ENCODE measurements around the gene CCNB1IP1. TPM values are rescaled to one million over a fixed set of nuclear protein-coding genes. Genes with fewer than 3 reads are reported as not detected.

CCNB1IP1 gene
- total and polyA plus RNA-seq, 3 experiments from 2014 or later, result 16.8 to 50.5 (median 43.6) TPM

- POLR2A ChIA-PET, result interaction anchor here (3.1 kb wide), 1 partner anchor 10 kb away, joined by 37 read pairs; the partner anchor contains the start of gene PARP2
- H3K4me1 Mint-ChIP-seq, result peaks cover 30 to 51% (median 37%) of the 10 kb centered on the region in 3 donors
Measured at GRCh38 chr14:20332431-20332787, 670 bp downstream of the CCNB1IP1 start.

GRCh38 chr14:20331053-20331613 lies 1.9 kb downstream of the CCNB1IP1 start:
- H3K27me3 Mint-ChIP-seq, result no peaks in the 10 kb centered on the region
- no peak overlapping the region for H3K4me3 ChIP-seq (ENCODE audit: low read length)

More at GRCh38 chr14:20332431-20332787, 670 bp downstream of the CCNB1IP1 start:
- H3K4me3 Mint-ChIP-seq, result peak overlapping the region; percentile 99 to 100 (median 99)
- H3K9me3 ChIP-seq (ENCODE audit: low read length), result no peaks in the 10 kb centered on the region
- peak overlapping the region; percentile 76 for H3K27ac ChIP-seq (ENCODE audit: low read depth, low read length)
- H3K36me3 Mint-ChIP-seq, result peaks cover 0 to 12% (median 0%) of the 10 kb centered on the region in 3 donors
- H3K36me3 ChIP-seq (ENCODE audit: insufficient read depth, low read length), result no peaks in the 10 kb centered on the region
- H3K27me3 ChIP-seq (ENCODE audit: insufficient read depth, low read length, poor library complexity, severe bottlenecking), result no peaks in the 10 kb centered on the region
- no peaks in the 10 kb centered on the region for H3K27me3 Mint-ChIP-seq
- CTCF ChIA-PET, result interaction anchor here (0.8 to 11.0 kb wide), 5 partner anchors 10 to 349 kb away, joined by 3 to 144 read pairs (median 10); partner anchors contain the start of gene PARP2
- peaks cover 16% of the 10 kb centered on the region for H3K4me1 ChIP-seq (ENCODE audit: insufficient read depth, low read length)
- no peak for DNase-seq
- H3K4me3 ChIP-seq (ENCODE audit: low read length), result peak overlapping the region; percentile 88
- H3K9me3 Mint-ChIP-seq, result no peaks in the 10 kb centered on the region
- peak overlapping the region; percentile 83 to 98 (median 96) for H3K27ac Mint-ChIP-seq

DNA sequence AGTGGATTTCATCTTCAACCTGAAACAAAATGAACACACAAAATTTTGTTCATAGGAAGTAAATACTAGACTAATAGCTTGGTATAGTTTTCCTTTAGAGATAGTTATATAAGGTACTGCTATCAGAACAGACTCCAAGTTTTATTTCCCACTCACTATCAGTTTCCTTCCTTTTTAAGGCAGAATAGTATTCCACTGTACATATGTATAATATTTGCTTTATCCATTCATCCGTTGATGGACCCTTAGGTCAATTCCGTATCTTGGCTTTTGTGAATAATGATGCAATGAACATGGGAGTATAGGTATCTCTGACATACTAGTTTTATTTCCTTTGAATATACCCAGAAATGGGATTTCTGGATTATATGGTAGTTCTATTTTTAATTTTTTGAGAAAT lies 3.7 kb downstream of the CCNB1IP1 start:
- CTCF ChIA-PET, result interaction anchor here (1.1 to 11.0 kb wide), 4 partner anchors 13 to 303 kb away, joined by 3 to 144 read pairs (median 38); partner anchors contain the start of gene PARP2
- Mint-ChIP-seq H3K4me3 (no peak overlapping the region), H3K9me3 (no peaks in the 10 kb centered on the region), H3K36me3 (peaks cover 0 to 27% (median 4%) of the 10 kb centered on the region in 3 donors), H3K27ac (peak overlapping the region in 3 of 8 donors; percentile 9 to 28 (median 17)), H3K4me1 (peaks cover 34 to 53% (median 42%) of the 10 kb centered on the region in 3 donors), H3K27me3 (no peaks in the 10 kb centered on the region)
- Histone ChIP-seq H3K4me3 (ENCODE audit: low read length) (no peak overlapping the region), H3K9me3 (ENCODE audit: low read length) (no peaks in the 10 kb centered on the region), H3K27ac (ENCODE audit: low read depth, low read length) (no peak overlapping the region), H3K27me3 (ENCODE audit: insufficient read depth, low read length, poor library complexity, severe bottlenecking) (no peaks in the 10 kb centered on the region), H3K4me1 (ENCODE audit: insufficient read depth, low read length) (peaks cover 16% of the 10 kb centered on the region), H3K36me3 (ENCODE audit: insufficient read depth, low read length) (no peaks in the 10 kb centered on the region)
- POLR2A ChIA-PET, result no interaction called here
- no peak for DNase-seq

More at GRCh38 chr14:20331053-20331613, 1.9 kb downstream of the CCNB1IP1 start:
- peaks cover 16% of the 10 kb centered on the region for H3K4me1 ChIP-seq (ENCODE audit: insufficient read depth, low read length)
- H3K36me3 Mint-ChIP-seq, result peaks cover 0 to 17% (median 0%) of the 10 kb centered on the region in 3 donors
- POLR2A ChIA-PET, result no interaction called here
- no peaks in the 10 kb centered on the region for H3K9me3 Mint-ChIP-seq
- H3K27me3 ChIP-seq (ENCODE audit: insufficient read depth, low read length, poor library complexity, severe bottlenecking), result no peaks in the 10 kb centered on the region
- H3K27ac Mint-ChIP-seq, result peak overlapping the region in 3 of 8 donors; percentile 72 to 85 (median 77)
- H3K36me3 ChIP-seq (ENCODE audit: insufficient read depth, low read length), result no peaks in the 10 kb centered on the region
- DNase-seq, result no peak
- H3K27ac ChIP-seq (ENCODE audit: low read depth, low read length), result no peak overlapping the region
- no peaks in the 10 kb centered on the region for H3K9me3 ChIP-seq (ENCODE audit: low read length)
- CTCF ChIA-PET, result interaction anchor here (1.6 to 11.0 kb wide), 3 partner anchors 11 to 301 kb away, joined by 3 to 144 read pairs (median 72); partner anchors contain the start of gene PARP2
- peak overlapping the region in 2 of 7 donors; percentile 15 to 34 for H3K4me3 Mint-ChIP-seq
- peaks cover 34 to 56% (median 42%) of the 10 kb centered on the region in 3 donors for H3K4me1 Mint-ChIP-seq

GRCh38 chr14:20328705-20329104 lies 4.4 kb downstream of the CCNB1IP1 start:
- Histone ChIP-seq H3K36me3 (ENCODE audit: insufficient read depth, low read length) (no peaks in the 10 kb centered on the region), H3K9me3 (ENCODE audit: low read length) (no peaks in the 10 kb centered on the region), H3K27me3 (ENCODE audit: insufficient read depth, low read length, poor library complexity, severe bottlenecking) (no peaks in the 10 kb centered on the region), H3K4me1 (ENCODE audit: insufficient read depth, low read length) (peaks cover 13% of the 10 kb centered on the region), H3K4me3 (ENCODE audit: low read length) (no peak overlapping the region), H3K27ac (ENCODE audit: low read depth, low read length) (no peak overlapping the region)
- no peak for DNase-seq
- Mint-ChIP-seq H3K4me3 (peak overlapping the region in 1 of 7 donors; percentile 16), H3K27me3 (no peaks in the 10 kb centered on the region), H3K36me3 (peaks cover 0 to 32% (median 4%) of the 10 kb centered on the region in 3 donors), H3K4me1 (peaks cover 34 to 53% (median 41%) of the 10 kb centered on the region in 3 donors), H3K27ac (peak overlapping the region in 3 of 8 donors; percentile 17 to 48 (median 41)), H3K9me3 (no peaks in the 10 kb centered on the region)
- CTCF ChIA-PET, result interaction anchor here (1.1 to 11.0 kb wide), 9 partner anchors 10 to 355 kb away, joined by 3 to 144 read pairs (median 11); partner anchors contain the start of genes PARP2 and PIP4P1
- POLR2A ChIA-PET, result no interaction called here

- H3K4me3 ChIP-seq (ENCODE audit: low read length), result no peak overlapping the region
- Mint-ChIP-seq H3K27ac (peak overlapping the region; percentile 16 to 92 (median 78)), H3K4me1 (peaks cover 22 to 39% (median 27%) of the 10 kb centered on the region in 3 donors), H3K9me3 (no peaks in the 10 kb centered on the region), H3K4me3 (peak overlapping the region in 2 of 7 donors; percentile 26 to 33), H3K27me3 (no peaks in the 10 kb centered on the region), H3K36me3 (peaks cover 0 to 32% (median 4%) of the 10 kb centered on the region in 3 donors)
- ChIA-PET POLR2A (interaction anchor here (1.6 kb wide), 1 partner anchor 16 kb away, joined by 9 read pairs; the partner anchor contains the start of gene PARP2), CTCF (interaction anchor here (0.7 to 11.0 kb wide), 31 partner anchors 9 to 369 kb away, joined by 3 to 144 read pairs (median 4); partner anchors contain the start of genes PARP2 and PIP4P1)
- H3K9me3 ChIP-seq (ENCODE audit: low read length), result no peaks in the 10 kb centered on the region
- H3K36me3 ChIP-seq (ENCODE audit: insufficient read depth, low read length), result no peaks in the 10 kb centered on the region
- H3K27me3 ChIP-seq (ENCODE audit: insufficient read depth, low read length, poor library complexity, severe bottlenecking), result no peaks in the 10 kb centered on the region
- no peak overlapping the region for H3K27ac ChIP-seq (ENCODE audit: low read depth, low read length)
- peak in 3 of 5 donors; percentile 6 to 67 (median 60) for DNase-seq
- H3K4me1 ChIP-seq (ENCODE audit: insufficient read depth, low read length), result peaks cover under 1% of the 10 kb centered on the region
Measured at GRCh38 chr14:20327005-20327869, 5.8 kb downstream of the CCNB1IP1 start.

DNA sequence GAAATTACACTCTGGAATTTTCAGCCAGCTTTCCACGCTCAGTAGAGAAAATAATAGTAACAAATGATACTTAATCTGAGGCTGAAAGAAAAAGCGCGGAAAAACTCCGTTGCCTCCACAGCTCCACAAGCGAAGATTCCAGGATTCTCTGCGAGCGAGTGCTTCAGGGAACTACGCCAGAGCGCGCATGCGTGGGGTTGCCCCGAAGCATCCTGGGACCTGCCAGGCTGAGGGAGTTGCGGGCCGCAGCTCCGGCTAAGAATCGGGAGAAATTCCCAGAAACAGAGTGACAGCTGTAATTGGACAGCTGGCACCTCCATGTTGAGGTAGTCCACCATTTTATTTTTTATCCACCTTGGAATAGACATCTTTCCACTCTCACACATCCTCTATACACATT lies 15.4 kb downstream of the CCNB1IP1 start:
- H3K36me3 Mint-ChIP-seq, result peaks cover 0 to 69% (median 22%) of the 10 kb centered on the region in 3 donors
- H3K4me3 ChIP-seq (ENCODE audit: low read length), result no peak overlapping the region
- POLR2A ChIA-PET, result no interaction called here

GRCh38 chr14:20314026-20314425 lies 19.1 kb downstream of the CCNB1IP1 start:
- H3K9me3 ChIP-seq (ENCODE audit: low read length), result no peaks in the 10 kb centered on the region
- H3K4me1 ChIP-seq (ENCODE audit: insufficient read depth, low read length), result no peaks in the 10 kb centered on the region
- no peak for DNase-seq
- POLR2A ChIA-PET, result no interaction called here
- H3K27me3 ChIP-seq (ENCODE audit: insufficient read depth, low read length, poor library complexity, severe bottlenecking), result no peaks in the 10 kb centered on the region
- Mint-ChIP-seq H3K4me3 (no peak overlapping the region), H3K9me3 (no peaks in the 10 kb centered on the region), H3K27ac (peak overlapping the region in 1 of 8 donors; percentile 12), H3K27me3 (no peaks in the 10 kb centered on the region), H3K36me3 (peaks cover 0 to 63% (median 20%) of the 10 kb centered on the region in 3 donors), H3K4me1 (no peaks in the 10 kb centered on the region)
- H3K27ac ChIP-seq (ENCODE audit: low read depth, low read length), result no peak overlapping the region
- CTCF ChIA-PET, result interaction anchor here (0.5 kb wide), 1 partner anchor 28 kb away, joined by 3 read pairs; no protein-coding TSS in a partner anchor
- no peak overlapping the region for H3K4me3 ChIP-seq (ENCODE audit: low read length)
- H3K36me3 ChIP-seq (ENCODE audit: insufficient read depth, low read length), result peaks cover 27% of the 10 kb centered on the region

More for the DNA sequence above, 15.4 kb downstream of the CCNB1IP1 start:
- Mint-ChIP-seq H3K27me3 (no peaks in the 10 kb centered on the region), H3K9me3 (no peaks in the 10 kb centered on the region), H3K4me1 (peaks cover 0 to 4% (median 0%) of the 10 kb centered on the region in 3 donors), H3K4me3 (no peak overlapping the region), H3K27ac (no peak overlapping the region)
- Histone ChIP-seq H3K9me3 (ENCODE audit: low read length) (no peaks in the 10 kb centered on the region), H3K27ac (ENCODE audit: low read depth, low read length) (no peak overlapping the region), H3K27me3 (ENCODE audit: insufficient read depth, low read length, poor library complexity, severe bottlenecking) (no peaks in the 10 kb centered on the region), H3K4me1 (ENCODE audit: insufficient read depth, low read length) (no peaks in the 10 kb centered on the region), H3K36me3 (ENCODE audit: insufficient read depth, low read length) (peaks cover 18% of the 10 kb centered on the region)
- CTCF ChIA-PET, result interaction anchor here (1.1 to 1.4 kb wide), 3 partner anchors 9 to 291 kb away, joined by 3 to 4 read pairs (median 4); no protein-coding TSS in a partner anchor
- DNase-seq, result no peak

Measured in CD8-positive, alpha-beta memory T cell (primary cell).